SK-N-SH (cell line): ENCODE data around the gene MGLL. TPM values are rescaled to one million over a fixed set of nuclear protein-coding genes. Genes with fewer than 3 reads are reported as not detected.

Experiments used
- CTCF ChIA-PET: fragments of 300-600, 350-600 bp; formaldehyde crosslinking; extraction: SDS; loops from one replicate; lab custom pipeline; 2021; lab: Yijun Ruan, JAX
- POLR2A ChIA-PET: fragments of 350-600 bp; sonication (Branson Sonifier 250); formaldehyde crosslinking; extraction: SDS; loops from one replicate; lab custom pipeline; 2020; ENCODE audit warnings: antibody characterized with exemption, inconsistent platforms; lab: Yijun Ruan, JAX
- DNase-seq: peaks from one replicate; pipeline ENCODE4 v3.0.0; 2012
- H2AFZ ChIP-seq: fragments of 200-600 bp; sonication (generic); 2 replicates; pipeline ENCODE4 v1.8.1; 2016; ENCODE audit warnings: antibody characterized with exemption, mild to moderate bottlenecking, low read depth
- H3F3A ChIP-seq: fragments of 200-600 bp; sonication (generic); replicated peaks from 2 replicates; pipeline ENCODE3; 2016; ENCODE audit warnings: antibody characterized with exemption, mild to moderate bottlenecking; ENCODE audit not compliant: insufficient read depth
- H3K27ac ChIP-seq, 2 experiments: fragments of 200-500 bp in 1 of 2; fragments of 200-600 bp in 1 of 2; sonication (Bioruptor generic) in 1 of 2; sonication (generic), shearing (Covaris generic) in 1 of 2; 2 replicates each; pipeline versions ENCODE4 v1.5.1 to v1.6.1; 2014 to 2016; ENCODE audit warnings: low read depth in 2 of 2, inconsistent platforms in 1 of 2, low read length in 1 of 2, mild to moderate bottlenecking in 1 of 2, mixed read lengths in 1 of 2
- H3K27me3 ChIP-seq: fragments of 200-600 bp; sonication (generic), shearing (Covaris generic); 2 replicates; pipeline ENCODE4 v1.6.1; 2016; ENCODE audit warnings: mixed run types; ENCODE audit not compliant: insufficient read depth
- H3K36me3 ChIP-seq, 2 experiments: fragments of 200-500 bp in 1 of 2; fragments of 200-600 bp in 1 of 2; sonication (Bioruptor generic) in 1 of 2; sonication (generic) in 1 of 2; replicated peaks in 1 of 2; 2 replicates each; pipeline versions ENCODE3 to v1.5.1; 2014 to 2016; ENCODE audit warnings: low read length in 1 of 2, mild to moderate bottlenecking in 1 of 2; ENCODE audit not compliant: insufficient read depth in 2 of 2, control insufficient read depth in 1 of 2
- H3K4me1 ChIP-seq, 2 experiments: fragments of 200-500 bp in 1 of 2; fragments of 200-600 bp in 1 of 2; sonication (Bioruptor generic) in 1 of 2; sonication (generic), shearing (Covaris generic) in 1 of 2; 2 replicates each; pipeline versions ENCODE4 v1.5.1 to v1.6.1; 2014 to 2016; ENCODE audit warnings: low read depth in 1 of 2, low read length in 1 of 2, mixed run types in 1 of 2; ENCODE audit not compliant: insufficient read depth in 2 of 2, control insufficient read depth in 1 of 2
- H3K4me2 ChIP-seq: fragments of 200-600 bp; sonication (generic), shearing (Covaris generic); 2 replicates; pipeline ENCODE4 v1.6.1; 2017; ENCODE audit warnings: mixed run types
- H3K4me3 ChIP-seq, 2 experiments: fragments of 200-500 bp in 1 of 2; fragments of 200-600 bp in 1 of 2; sonication (Bioruptor generic) in 1 of 2; sonication (generic), shearing (Covaris generic) in 1 of 2; 2 replicates each; pipeline versions ENCODE4 v1.5.1 to v1.8.1; 2014 to 2016; ENCODE audit warnings: low read depth in 2 of 2, inconsistent platforms in 1 of 2, low read length in 1 of 2, mild to moderate bottlenecking in 1 of 2, mixed read lengths in 1 of 2, moderate library complexity in 1 of 2
- H3K79me2 ChIP-seq: fragments of 200-600 bp; sonication (generic); 2 replicates; pipeline ENCODE4 v1.8.1; 2017; ENCODE audit warnings: mild to moderate bottlenecking; ENCODE audit not compliant: insufficient read depth
- H3K9ac ChIP-seq: fragments of 200-600 bp; sonication (generic); 2 replicates; pipeline ENCODE4 v1.6.1; 2017; ENCODE audit warnings: mixed run types
- H3K9me2 ChIP-seq: fragments of 200-600 bp; sonication (generic); 2 replicates; pipeline ENCODE4 v1.6.1; 2017; ENCODE audit warnings: mixed run types
- H3K9me3 ChIP-seq: fragments of 200-600 bp; sonication (generic); 2 replicates; pipeline ENCODE4 v1.6.1; 2017; ENCODE audit warnings: mixed run types, mild to moderate bottlenecking, moderate library complexity
- H4K20me1 ChIP-seq: fragments of 200-600 bp; sonication (generic); 2 replicates; pipeline ENCODE4 v1.6.1; 2017; ENCODE audit warnings: mild to moderate bottlenecking, mixed run types; ENCODE audit not compliant: insufficient read depth
- ELF1 ChIP-seq: IDR thresholded peaks from 2 replicates; pipeline ENCODE4 v1.4.0; 2012
- EP300 ChIP-seq, 2 experiments: IDR thresholded peaks; 2 replicates each; pipeline versions ENCODE4 v1.4.0 to v1.6.1; 2012; ENCODE audit warnings: borderline replicate concordance in 1 of 2, low read depth in 1 of 2, low read length in 1 of 2
- GATA2 ChIP-seq: sonication (generic); formaldehyde crosslinking; IDR thresholded peaks from 2 replicates; pipeline ENCODE4 v1.5.0; 2020; ENCODE audit warnings: mild to moderate bottlenecking, missing genetic modification reagents
- MAX ChIP-seq: IDR thresholded peaks from 2 replicates; pipeline ENCODE4 v1.4.0; 2012; ENCODE audit warnings: low read depth
- MEF2A ChIP-seq: IDR thresholded peaks from 2 replicates; pipeline ENCODE4 v1.4.0; 2012; ENCODE audit warnings: low read depth, borderline replicate concordance
- MXI1 ChIP-seq: IDR thresholded peaks from 2 replicates; pipeline ENCODE4 v1.6.1; 2012; ENCODE audit warnings: mild to moderate bottlenecking, low read depth, low read length, improper control_type of control experiment
- NFIC ChIP-seq: IDR thresholded peaks from 2 replicates; pipeline ENCODE4 v1.4.0; 2012; ENCODE audit warnings: borderline replicate concordance
- POLR2AphosphoS5 ChIP-seq: IDR thresholded peaks from 2 replicates; pipeline ENCODE4 v1.6.1; 2012; ENCODE audit warnings: low read depth, low read length
- RCOR1 ChIP-seq: fragments of 150-350 bp; IDR thresholded peaks from 2 replicates; pipeline ENCODE4 v1.6.1; 2017; ENCODE audit warnings: antibody characterized with exemption, low read length
- SIN3A ChIP-seq: IDR thresholded peaks from 2 replicates; pipeline ENCODE4 v1.6.1; 2012; ENCODE audit warnings: low read depth, mild to moderate bottlenecking, low read length, moderate library complexity, borderline replicate concordance
- SMC3 ChIP-seq: IDR thresholded peaks from 2 replicates; pipeline ENCODE4 v1.6.1; 2012; ENCODE audit warnings: low read depth, low read length, improper control_type of control experiment
- TAF1 ChIP-seq: IDR thresholded peaks from 2 replicates; pipeline ENCODE4 v1.6.1; 2012; ENCODE audit warnings: low read depth, mild to moderate bottlenecking, low read length, moderate library complexity, borderline replicate concordance
- TCF12 ChIP-seq: IDR thresholded peaks from 2 replicates; pipeline ENCODE4 v1.4.0; 2012
- TEAD4 ChIP-seq: IDR thresholded peaks from 2 replicates; pipeline ENCODE4 v1.4.0; 2012; ENCODE audit warnings: mild to moderate bottlenecking, borderline replicate concordance; ENCODE audit not compliant: insufficient read depth
- ZBTB33 ChIP-seq: IDR thresholded peaks from 2 replicates; pipeline ENCODE4 v1.4.0; 2012; ENCODE audit warnings: low read depth, borderline replicate concordance
- WGBS: methylation state at CpG from one replicate; pipeline ENCODE4 v1.1.6; 2017; ENCODE audit warnings: low lambda C conversion rate; 5-methylcytosine and 5-hydroxymethylcytosine counted together
- polyA plus RNA-seq, 3 experiments: library from polyadenylated mRNA; depleted of rRNA; stranded (reverse); fragments of >200 nt; gene quantifications; 2 replicates each; pipeline ENCODE4 v1.2.3, GENCODE V29; 2012
- TF ChIP-seq, protein P1 (sequence below): fragments of 150-350 bp; IDR thresholded peaks from 2 replicates; pipeline ENCODE4 v1.6.1; 2016; ENCODE audit warnings: mild to moderate bottlenecking, low read depth, low read length
- TF ChIP-seq, protein P2 (sequence below): fragments of 150-350 bp; IDR thresholded peaks from 2 replicates; pipeline ENCODE4 v1.6.1; 2017; ENCODE audit warnings: antibody characterized with exemption, low read length, low read depth, borderline replicate concordance

Gene MGLL
- polyA plus RNA-seq, 1 of the 3 experiments (the other 2 are of a cell fraction) = 2.2 TPM

DNA sequence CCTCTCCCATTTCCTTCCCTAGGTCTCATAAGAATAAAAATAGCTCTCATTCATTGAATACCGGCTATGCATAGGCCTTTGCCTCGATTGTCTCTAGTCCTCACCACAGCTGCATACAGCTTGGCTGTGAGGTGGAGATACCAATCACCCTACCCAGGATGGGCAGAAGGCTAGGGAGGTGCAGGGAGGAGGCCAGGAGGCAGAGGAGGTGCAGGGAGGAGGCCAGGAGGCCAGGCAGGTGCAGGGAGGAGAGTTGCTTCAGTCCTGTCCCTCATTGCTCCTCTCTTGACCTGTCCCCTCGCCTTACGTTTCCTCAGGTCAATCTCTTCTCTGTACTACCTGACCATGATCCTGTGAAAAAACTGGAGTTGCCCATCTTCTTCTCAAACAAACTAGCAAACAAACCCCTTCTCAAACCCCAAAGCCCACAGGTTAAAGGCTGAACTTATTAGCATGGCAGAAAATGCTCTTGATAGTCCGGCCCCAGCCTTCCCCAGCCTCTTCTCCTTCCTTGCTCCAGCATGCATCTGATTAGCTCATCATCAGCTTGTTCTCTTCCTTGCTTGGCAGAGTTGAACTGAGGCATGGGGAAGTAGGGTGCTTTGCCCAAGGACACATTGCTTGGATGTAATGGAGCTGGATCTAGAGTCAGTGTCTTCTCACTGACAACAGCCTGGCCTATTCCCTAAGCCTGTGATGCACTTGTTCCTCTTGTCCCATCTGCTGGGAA is 177.5 kb downstream of the MGLL start:
- ChIA-PET CTCF (interaction anchor here (0.9 to 1.2 kb wide), 3 partner anchors 44 to 315 kb away, joined by 3 to 4 read pairs (median 3); no protein-coding TSS in a partner anchor), POLR2A (no interaction called here)
- Histone ChIP-seq H3K4me2 (no peak overlapping the region), H3K79me2 (no peaks in the 10 kb centered on the region), H3K27ac (no peak overlapping the region), H3K4me1 (peaks cover 0 to 25% of the 10 kb centered on the region in 2 experiments; a peak in 2 of 4 replicates), H3K9ac (no peak overlapping the region)
- TF ChIP-seq NFIC (no peak), SIN3A (no peak), ELF1 (no peak), TCF12 (no peak), EP300 (IDR thresholded peaks at IDR 0.05; ENCODE audit: borderline replicate concordance in 1 of 2, low read depth in 1 of 2, low read length in 1 of 2) (no peak), TEAD4 (no peak), SMC3 (no peak), ZBTB33 (no peak)
- TF ChIP-seq, protein P1, sequence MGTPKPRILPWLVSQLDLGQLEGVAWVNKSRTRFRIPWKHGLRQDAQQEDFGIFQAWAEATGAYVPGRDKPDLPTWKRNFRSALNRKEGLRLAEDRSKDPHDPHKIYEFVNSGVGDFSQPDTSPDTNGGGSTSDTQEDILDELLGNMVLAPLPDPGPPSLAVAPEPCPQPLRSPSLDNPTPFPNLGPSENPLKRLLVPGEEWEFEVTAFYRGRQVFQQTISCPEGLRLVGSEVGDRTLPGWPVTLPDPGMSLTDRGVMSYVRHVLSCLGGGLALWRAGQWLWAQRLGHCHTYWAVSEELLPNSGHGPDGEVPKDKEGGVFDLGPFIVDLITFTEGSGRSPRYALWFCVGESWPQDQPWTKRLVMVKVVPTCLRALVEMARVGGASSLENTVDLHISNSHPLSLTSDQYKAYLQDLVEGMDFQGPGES = no peak
- TF ChIP-seq, all 33 proteins: peak for 0
- 95% methylated on average over 5 of the region's 5 CpGs for WGBS
- Histone ChIP-seq H3K4me3 (no peak overlapping the region), H3K9me2 (no peaks in the 10 kb centered on the region), H3K27me3 (no peaks in the 10 kb centered on the region), H2AFZ (no peak overlapping the region), H3K9me3 (no peaks in the 10 kb centered on the region), H3F3A (no peaks in the 10 kb centered on the region), H3K36me3 (no peaks in the 10 kb centered on the region), H4K20me1 (no peaks in the 10 kb centered on the region)
- no peak for DNase-seq

GRCh38 chr3:127640042-127640355 is 182.3 kb downstream of the MGLL start:
- H2AFZ ChIP-seq = no peak overlapping the region
- H3K36me3 ChIP-seq = no peaks in the 10 kb centered on the region
- 94% methylated on average over 3 of the region's 3 CpGs for WGBS
- CTCF ChIA-PET = interaction anchor here (0.8 kb wide), 1 partner anchor 15 kb away, joined by 3 read pairs; no protein-coding TSS in a partner anchor
- H3F3A ChIP-seq = no peaks in the 10 kb centered on the region
- no peak overlapping the region for H3K4me3 ChIP-seq
- DNase-seq = no peak
- H3K4me2 ChIP-seq = no peak overlapping the region
- H3K27ac ChIP-seq = no peak overlapping the region
- H3K9me2 ChIP-seq = no peaks in the 10 kb centered on the region
- no peak for TF ChIP-seq TAF1
- TF ChIP-seq MEF2A = no peak
- TF ChIP-seq, protein P1 = no peak
- TF ChIP-seq POLR2AphosphoS5 = no peak
- no peak for TF ChIP-seq MXI1
- TF ChIP-seq TEAD4 = no peak
- no peak for TF ChIP-seq ZBTB33
- no peak for TF ChIP-seq GATA2 (CRISPR knock-in tag)
- TF ChIP-seq MAX = no peak
- TF ChIP-seq EP300 (IDR thresholded peaks at IDR 0.05; ENCODE audit: borderline replicate concordance in 1 of 2, low read depth in 1 of 2, low read length in 1 of 2) = no peak
- TF ChIP-seq NFIC = no peak
- TF ChIP-seq, protein P2, sequence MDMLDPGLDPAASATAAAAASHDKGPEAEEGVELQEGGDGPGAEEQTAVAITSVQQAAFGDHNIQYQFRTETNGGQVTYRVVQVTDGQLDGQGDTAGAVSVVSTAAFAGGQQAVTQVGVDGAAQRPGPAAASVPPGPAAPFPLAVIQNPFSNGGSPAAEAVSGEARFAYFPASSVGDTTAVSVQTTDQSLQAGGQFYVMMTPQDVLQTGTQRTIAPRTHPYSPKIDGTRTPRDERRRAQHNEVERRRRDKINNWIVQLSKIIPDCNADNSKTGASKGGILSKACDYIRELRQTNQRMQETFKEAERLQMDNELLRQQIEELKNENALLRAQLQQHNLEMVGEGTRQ = no peak
- no peak for TF ChIP-seq RCOR1
- no peak for TF ChIP-seq SMC3
- TF ChIP-seq ELF1 = no peak
- no peaks in the 10 kb centered on the region for H3K79me2 ChIP-seq
- POLR2A ChIA-PET = interaction anchor here (1.8 kb wide), 1 partner anchor 11 kb away, joined by 7 read pairs; the partner anchor contains the start of gene PODXL2
- H4K20me1 ChIP-seq = no peaks in the 10 kb centered on the region
- H3K4me1 ChIP-seq = peaks cover 0 to 18% of the 10 kb centered on the region in 2 experiments; a peak in 1 of 4 replicates
- H3K27me3 ChIP-seq = no peaks in the 10 kb centered on the region
- no peaks in the 10 kb centered on the region for H3K9me3 ChIP-seq
- H3K9ac ChIP-seq = no peak overlapping the region
